Omental fat pad (tissue), 4 donors: ENCODE data around the gene TMEM39B. TPM values are rescaled to one million over a fixed set of nuclear protein-coding genes. Genes with fewer than 3 reads are reported as not detected.

Source experiments
- ATAC-seq: fragments of 150-250 bp; one replicate; pipeline ENCODE4 v1.9.1; 2016; ENCODE audit warnings: mild to moderate bottlenecking, moderate library complexity; ENCODE audit not compliant: low FRiP score
- DNase-seq: peaks from one replicate; pipeline ENCODE4 v3.0.0-alpha.2; 2019; ENCODE audit warnings: low spot score
- total RNA-seq, 4 donors: library from RNA; depleted of rRNA; stranded (reverse); fragments of >200 nt; gene quantifications; one replicate each; pipeline ENCODE4 v1.1.0, GENCODE V29; 2016
- TF ChIP-seq, protein P1 (sequence below), 3 donors: fragments of 450-650 bp; IDR thresholded peaks; one replicate each; pipeline ENCODE4 v1.5.1; 2016 to 2017; ENCODE audit warnings: antibody characterized with exemption in 3 of 3, mild to moderate bottlenecking in 3 of 3, moderate library complexity in 2 of 3

TMEM39B gene
- total RNA-seq, 4 donors from 2014 or later = 2.5 to 5.6 (median 3.6) TPM

DNA sequence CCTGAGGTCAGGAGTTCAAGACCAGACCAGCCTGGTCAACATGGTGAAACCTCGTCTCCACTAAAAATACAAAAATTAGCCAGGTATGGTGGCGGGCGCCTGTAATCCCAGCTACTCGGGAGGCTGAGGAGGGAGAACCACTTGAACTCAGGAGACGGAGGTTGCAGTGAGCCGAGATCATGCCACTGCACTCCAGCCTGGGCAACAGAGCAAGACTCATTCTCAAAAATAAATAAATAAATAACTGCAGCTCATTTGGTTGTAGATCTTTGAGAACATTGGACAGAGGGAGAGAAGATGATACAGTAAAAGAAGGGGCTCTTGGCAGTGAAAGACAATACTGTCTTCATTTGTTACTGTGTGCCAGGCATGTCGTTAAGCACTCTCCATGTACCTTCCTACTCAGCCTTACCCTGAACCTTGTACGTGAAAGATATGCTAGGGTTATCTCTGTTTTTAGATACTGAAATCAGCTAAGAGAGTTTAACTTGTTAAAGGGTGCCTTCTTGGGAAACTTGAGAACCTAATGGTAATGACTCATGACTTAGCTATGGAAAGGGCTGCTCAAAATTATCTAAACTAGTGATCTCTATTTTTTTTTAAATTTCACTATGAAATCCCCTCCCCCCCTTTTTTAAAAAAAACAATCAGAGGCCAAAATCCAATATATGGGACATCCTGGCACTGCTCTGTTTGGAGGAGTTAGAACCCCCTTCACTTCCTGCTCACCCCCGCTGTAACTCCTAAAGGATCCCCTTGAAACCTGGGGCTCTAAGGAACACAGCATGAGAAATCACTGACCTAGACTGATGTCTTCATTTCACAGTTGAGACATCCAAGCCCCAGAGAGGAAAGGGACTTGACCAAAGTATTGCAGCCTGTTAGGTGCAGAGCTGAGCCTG lies 28.3 kb downstream of the TMEM39B start:
- ATAC-seq (no peak), DNase-seq (no peak)
- TF ChIP-seq, protein P1, sequence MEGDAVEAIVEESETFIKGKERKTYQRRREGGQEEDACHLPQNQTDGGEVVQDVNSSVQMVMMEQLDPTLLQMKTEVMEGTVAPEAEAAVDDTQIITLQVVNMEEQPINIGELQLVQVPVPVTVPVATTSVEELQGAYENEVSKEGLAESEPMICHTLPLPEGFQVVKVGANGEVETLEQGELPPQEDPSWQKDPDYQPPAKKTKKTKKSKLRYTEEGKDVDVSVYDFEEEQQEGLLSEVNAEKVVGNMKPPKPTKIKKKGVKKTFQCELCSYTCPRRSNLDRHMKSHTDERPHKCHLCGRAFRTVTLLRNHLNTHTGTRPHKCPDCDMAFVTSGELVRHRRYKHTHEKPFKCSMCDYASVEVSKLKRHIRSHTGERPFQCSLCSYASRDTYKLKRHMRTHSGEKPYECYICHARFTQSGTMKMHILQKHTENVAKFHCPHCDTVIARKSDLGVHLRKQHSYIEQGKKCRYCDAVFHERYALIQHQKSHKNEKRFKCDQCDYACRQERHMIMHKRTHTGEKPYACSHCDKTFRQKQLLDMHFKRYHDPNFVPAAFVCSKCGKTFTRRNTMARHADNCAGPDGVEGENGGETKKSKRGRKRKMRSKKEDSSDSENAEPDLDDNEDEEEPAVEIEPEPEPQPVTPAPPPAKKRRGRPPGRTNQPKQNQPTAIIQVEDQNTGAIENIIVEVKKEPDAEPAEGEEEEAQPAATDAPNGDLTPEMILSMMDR (IDR thresholded peaks at IDR 0.05) = no peak

DNA sequence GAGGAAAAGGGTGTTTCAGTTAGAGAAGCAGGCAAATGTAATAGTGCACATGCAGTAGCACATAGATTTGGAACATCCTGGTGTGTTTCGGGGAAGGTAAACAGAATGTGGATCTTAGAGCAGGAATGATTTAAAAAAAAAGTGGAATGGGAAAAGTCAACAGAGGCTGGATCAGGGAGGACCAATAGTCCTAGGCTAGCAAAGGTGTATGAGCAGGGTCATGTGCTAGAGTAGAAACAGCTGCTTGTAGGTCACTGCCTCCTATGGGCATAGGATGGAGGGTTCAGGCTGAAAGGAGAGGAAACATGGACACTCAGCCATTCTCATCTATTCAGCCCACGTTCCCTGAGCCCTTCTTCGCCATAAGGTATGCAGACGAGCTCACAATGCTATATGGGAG lies 31.4 kb downstream of the TMEM39B start:
- TF ChIP-seq, protein P1 (IDR thresholded peaks at IDR 0.05) = no peak
- ATAC-seq = no peak
- no peak for DNase-seq

DNA sequence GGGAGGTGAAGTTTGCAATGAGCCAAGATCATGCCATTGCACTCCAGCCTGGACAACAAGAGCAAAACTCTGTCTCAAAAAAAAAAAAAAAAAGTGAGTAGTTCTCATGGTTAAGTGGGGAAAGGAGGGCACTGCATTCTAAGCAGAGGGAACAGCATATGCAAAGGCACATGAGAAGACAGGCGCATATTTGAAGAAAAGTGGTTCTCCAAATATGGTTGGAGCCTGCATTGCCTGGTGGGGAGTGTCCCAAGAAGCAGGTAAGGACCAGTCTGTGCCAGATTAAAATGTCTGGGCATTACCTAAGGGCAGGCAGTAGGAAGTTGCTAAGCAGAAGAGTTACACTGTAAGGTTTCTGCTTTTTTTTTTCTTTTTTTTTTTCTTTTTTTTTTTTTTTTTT lies 32.6 kb downstream of the TMEM39B start:
- no peak for DNase-seq
- TF ChIP-seq, protein P1 (IDR thresholded peaks at IDR 0.05) = no peak
- no peak for ATAC-seq

DNA sequence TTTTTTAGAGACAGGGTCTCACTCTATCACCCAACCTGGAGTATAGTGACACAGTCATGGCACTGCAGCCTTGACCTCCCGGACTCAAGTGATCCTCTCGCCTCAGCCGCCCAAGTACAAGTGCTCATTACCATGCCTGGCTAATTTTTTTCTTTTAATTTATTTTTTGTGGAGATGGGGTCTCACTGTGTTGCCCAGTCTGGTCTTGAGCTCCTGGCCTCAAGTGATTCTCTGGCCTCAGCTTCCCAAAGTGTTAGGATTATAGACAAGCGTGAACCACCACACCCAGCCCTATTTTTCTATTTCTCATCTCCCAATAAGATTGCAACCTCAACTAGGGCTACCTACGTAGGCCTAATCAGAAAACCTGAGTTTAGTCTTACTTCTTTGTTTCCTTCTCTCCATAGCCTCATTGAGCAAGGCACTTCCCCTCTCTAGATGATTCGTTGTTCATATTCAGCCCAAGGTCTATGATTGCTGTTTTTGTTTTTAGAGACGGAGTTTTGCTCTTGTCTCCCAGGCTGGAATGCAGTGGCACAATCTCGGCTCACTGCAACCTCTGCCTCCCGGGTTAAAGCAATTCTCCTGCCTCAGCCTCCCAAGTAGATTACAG lies 34.0 kb downstream of the TMEM39B start:
- no peak for ATAC-seq
- TF ChIP-seq, protein P1 (IDR thresholded peaks at IDR 0.05) = no peak

DNA sequence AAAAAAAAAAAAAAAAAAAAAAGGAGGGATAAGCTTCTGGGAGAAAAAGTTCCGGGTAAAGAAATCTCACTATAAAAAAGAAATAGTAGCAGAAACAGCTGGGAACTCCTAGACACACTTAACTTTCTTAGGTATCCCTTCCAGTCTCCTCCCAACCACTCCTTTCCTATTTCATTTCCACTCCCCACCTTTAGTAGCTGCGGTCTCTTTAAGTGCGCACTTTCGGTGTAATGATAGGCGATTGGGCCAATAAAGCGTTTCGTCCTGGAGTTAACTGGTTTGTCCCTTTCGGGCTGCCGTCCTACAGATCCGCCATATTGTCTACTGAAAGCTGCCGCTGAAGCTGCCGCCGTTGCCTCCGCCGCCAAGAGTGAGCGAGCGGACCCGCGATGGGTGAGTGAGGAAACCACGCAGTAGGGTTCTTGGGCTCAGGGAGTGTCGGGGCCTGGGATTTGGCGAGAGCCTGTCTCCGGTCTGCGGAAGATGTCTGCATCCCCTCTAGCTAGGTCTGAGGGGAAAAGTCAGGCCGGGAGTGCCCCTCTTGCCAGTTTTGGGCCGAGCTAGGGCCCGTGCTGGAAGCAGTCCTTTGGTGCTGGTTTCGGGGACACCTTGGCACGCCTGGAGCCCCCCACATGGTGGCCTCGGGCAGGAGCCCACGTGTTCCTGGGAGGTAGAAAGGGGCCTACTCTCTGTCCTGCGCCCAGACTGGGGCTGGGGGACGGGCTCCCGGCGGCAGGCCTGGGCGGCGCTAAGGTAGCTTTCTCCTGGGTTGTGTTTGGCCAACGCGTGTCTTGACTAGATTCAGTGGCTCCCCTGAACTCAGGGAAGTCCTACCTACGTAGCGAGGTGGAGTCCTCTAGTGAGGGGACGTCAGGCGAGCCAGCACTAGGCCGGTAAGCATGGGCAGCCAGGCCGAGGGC lies 35.3 kb downstream of the TMEM39B start, which contains the start of gene KPNA6:
TSS of gene KPNA6 (plus strand) at position 315 of the 920 bp plus-strand sequence. CDS start at position 390, 75 bp downstream.
- TF ChIP-seq, protein P1 (IDR thresholded peaks at IDR 0.05) = no peak
- peak; percentile 90 for ATAC-seq
- DNase-seq = peak; percentile 76

More for the DNA sequence above, 34.0 kb downstream of the TMEM39B start:
- no peak for DNase-seq

DNA sequence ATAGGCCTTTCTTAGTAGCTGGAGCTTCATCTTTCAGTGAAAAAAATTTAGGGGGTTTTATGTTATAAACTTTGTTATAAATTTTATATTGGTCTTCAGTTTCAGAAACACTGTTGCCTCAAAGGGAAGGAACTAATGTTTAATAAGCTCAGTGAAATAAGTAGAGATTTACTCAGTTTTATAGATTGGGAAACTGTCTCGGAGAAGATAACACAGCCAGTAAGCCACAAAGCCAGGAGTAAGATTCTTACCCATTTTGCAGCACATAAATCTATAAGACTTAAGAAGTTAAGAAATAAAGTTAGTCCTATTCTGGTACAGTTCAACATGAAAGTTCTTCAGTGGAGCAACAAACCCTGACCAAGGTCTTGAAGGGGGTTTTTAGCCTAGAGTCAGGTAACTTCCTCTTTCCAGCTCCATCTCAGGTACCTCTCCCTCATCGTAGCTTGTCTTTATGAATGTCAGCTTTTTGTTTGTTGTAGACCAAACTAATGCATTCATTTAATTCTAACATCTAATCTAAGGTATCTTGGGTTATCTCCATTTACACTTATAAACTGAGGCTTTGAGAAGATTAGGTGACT lies 38.4 kb downstream of the TMEM39B start:
- DNase-seq (no peak), ATAC-seq (no peak)
- TF ChIP-seq, protein P1 (IDR thresholded peaks at IDR 0.05) = no peak
